ENCODE results near the gene SCUBE1.

DNA sequence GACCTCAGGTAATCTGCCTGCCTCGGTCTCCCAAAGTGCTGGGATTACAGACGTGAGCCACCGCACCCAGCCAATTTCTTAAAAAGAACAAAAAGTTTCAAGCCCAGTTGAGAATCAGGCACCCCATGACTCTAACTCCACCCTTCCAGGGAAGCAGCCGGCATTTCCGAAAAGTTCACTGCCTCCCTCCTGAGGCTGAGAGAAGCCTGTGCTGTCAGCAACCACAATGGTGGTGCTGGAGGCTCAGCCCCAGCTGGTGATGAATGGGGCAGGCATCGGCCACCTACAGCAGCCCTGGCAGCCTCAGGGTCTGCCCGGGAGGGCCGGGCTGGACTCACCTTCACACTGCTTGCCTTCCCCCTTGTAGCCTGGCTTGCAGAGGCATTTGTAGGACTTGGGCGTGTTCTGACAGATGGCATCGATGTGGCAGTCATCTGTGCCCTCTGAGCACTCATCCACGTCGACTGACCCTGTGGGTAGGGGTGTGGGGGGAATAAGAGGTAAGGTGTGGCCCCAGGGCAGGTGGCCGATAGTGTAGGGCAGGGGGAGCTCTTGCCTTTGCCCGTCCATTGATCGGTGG is 4.3 kb downstream of the SCUBE1 start:
- TF ChIP-seq POLR2AphosphoS5 (IDR thresholded peaks at IDR 0.05; ENCODE audit: low read depth, low read length) (no peak), REST (IDR thresholded peaks at IDR 0.05; ENCODE audit: insufficient read depth in 1 of 2, low read depth in 2 of 2, low read length in 1 of 2) (no peak), SIN3A (IDR thresholded peaks at IDR 0.05; ENCODE audit: borderline replicate concordance, insufficient read depth, low read depth, low read length) (no peak), TCF7L2 (IDR thresholded peaks at IDR 0.05; ENCODE audit: low read depth, low read length) (no peak)
- TF ChIP-seq, protein P1, sequence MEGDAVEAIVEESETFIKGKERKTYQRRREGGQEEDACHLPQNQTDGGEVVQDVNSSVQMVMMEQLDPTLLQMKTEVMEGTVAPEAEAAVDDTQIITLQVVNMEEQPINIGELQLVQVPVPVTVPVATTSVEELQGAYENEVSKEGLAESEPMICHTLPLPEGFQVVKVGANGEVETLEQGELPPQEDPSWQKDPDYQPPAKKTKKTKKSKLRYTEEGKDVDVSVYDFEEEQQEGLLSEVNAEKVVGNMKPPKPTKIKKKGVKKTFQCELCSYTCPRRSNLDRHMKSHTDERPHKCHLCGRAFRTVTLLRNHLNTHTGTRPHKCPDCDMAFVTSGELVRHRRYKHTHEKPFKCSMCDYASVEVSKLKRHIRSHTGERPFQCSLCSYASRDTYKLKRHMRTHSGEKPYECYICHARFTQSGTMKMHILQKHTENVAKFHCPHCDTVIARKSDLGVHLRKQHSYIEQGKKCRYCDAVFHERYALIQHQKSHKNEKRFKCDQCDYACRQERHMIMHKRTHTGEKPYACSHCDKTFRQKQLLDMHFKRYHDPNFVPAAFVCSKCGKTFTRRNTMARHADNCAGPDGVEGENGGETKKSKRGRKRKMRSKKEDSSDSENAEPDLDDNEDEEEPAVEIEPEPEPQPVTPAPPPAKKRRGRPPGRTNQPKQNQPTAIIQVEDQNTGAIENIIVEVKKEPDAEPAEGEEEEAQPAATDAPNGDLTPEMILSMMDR (IDR thresholded peaks at IDR 0.05) = no peak
